Fibroblast of skin of left quadriceps (primary cell): Measurements from ENCODE around the gene ANTXR1.

Experiments used
- DNase-seq, 2 experiments: peaks; one replicate each; pipeline ENCODE4 v3.0.0-alpha.2; 2013; ENCODE audit warnings: low read depth in 2 of 2

Gene ANTXR1

DNA sequence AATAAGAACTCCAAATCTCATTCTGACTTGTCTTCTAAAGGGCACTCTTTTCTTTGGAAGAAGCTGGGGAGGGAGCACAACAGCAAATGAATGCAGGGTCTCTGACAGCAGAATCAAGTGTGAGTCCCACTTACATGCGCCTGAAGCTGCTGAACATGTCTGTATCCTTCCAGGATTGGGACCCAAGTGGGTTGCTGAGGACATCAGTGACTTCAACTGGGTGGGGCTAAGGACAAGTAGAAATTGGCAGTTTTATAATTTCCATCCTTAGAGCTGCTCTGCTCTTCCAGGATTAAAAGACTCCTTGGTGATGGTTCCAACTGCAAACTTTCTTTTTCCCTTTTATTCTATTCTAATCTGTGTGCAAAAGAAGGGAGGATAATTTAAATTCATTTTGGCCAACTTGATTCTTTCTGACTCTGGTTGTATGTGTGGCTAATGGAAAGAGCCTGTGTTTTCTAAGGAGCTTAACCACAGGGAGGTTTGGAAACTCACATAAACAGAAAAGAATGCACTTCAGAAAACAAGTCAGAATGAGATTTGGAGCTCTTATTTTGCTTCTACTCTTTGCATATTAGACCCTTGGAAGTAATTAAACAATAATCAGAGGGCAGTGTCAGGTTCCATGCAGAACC, 20.6 kb downstream of the ANTXR1 start:
- DNase-seq = no peak

DNA sequence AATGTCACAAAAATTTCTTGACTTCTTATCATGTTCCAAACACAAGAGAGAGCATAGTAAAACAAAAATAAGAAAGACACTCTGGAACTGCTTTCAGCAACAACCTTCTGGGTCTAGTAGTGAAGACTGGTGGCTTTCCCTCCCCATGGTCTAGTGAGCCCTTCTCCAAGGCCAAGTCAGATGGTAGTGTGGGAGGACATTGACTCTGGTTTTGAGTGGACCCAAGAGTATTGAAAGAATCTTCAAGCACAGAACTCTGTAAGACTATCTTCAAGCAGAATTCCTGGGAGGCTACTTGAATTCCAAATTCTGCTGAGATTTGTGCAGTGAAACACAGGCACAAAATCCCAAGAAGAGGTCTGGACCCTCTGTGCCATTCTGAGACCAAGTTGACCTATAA, 21.1 kb downstream of the ANTXR1 start:
- DNase-seq = no peak

- DNase-seq = no peak
These were observed 21.9 kb downstream of the ANTXR1 start for GRCh38 chr2:69034845-69035244.

DNA sequence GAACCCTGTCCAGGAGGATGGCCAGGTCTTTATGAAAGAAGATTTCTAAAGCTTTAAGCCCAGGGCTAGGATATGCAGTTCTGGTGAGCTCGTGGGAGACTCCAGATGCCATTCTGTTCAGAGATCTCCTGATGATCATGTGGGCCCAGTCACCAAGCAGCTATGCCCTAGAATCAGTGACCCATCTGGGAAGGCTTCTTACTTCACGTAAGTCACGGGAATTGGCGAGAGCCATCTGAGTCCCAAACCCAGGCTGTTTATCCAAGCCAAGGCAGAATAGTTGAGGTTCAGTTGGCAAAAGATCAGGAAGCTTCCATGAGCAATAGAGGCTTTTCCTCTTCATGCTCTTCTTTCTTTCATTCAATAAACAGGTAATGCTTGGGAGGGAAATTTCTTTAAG, 23.9 kb downstream of the ANTXR1 start:
- no peak for DNase-seq

GRCh38 chr2:69041214-69041613, 28.2 kb downstream of the ANTXR1 start:
- no peak for DNase-seq

- DNase-seq = no peak
These were observed 30.9 kb downstream of the ANTXR1 start for GRCh38 chr2:69043736-69044400.

- no peak for DNase-seq
These were observed 33.3 kb downstream of the ANTXR1 start for GRCh38 chr2:69046221-69046662.

GRCh38 chr2:69047625-69048145, 34.7 kb downstream of the ANTXR1 start:
- DNase-seq = no peak

DNA sequence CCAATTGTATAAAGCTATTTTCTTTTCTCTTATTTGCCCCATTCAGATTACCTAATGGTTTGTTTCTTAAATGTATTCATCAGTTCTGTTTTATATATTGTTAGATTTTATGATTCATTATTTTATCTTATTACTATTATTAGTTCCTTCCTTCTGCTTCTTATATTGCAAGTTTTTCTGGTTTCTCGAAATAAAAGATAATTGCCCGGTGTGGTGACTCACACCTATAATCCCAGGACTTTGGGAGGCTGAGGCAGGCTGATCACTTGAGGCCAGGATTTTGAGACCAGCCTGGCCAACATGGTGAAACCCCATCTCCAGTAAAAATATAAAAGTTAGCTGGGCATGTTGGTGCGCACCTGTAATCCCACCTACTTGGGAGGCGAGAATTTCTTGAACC, 37.8 kb downstream of the ANTXR1 start:
- DNase-seq = no peak

DNA sequence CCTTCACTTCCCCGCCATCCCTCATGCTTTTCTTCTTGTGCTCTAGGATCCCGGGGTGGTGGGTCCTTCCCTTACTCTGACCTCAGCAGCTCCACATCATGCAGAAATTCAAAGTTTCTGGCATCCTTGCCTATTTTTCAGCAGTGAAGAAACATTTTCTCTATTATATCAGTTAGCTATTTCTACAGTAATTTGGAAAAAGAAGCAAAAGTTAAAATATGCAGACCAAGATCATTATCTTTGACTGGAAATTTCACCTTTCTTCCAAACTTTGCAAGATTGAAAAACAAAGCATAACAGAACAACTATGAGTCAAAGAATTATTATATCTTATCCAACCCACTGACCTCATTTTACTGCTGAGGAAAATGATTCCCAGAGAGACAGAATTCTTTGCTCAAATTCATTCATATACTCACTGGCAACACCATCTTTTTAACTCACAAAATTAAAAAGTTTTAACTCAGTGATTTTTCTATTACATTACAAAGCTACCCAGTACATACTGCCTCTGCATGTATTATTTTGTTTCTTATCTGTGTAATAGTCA, 40.5 kb downstream of the ANTXR1 start:
- no peak for DNase-seq

DNA sequence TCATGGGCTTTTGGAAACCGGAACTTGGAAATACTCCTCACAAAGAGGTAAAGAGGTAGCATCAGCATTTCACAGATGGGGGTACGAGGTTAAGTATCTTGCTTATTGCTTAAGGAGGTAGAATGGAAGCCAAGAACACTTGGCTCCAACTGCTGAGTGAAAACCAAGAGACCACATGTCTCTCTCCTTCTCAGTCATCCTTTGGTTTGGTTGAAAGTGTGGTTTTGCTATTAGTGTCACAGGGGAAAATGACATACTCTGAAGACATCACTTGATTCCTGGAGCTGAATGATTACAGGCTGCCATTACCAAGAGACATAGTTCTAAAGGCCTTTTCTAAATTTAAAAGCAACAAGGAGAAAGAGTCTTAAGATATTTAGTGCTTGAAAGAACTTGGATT, 41.5 kb downstream of the ANTXR1 start:
- DNase-seq = no peak

- DNase-seq = no peak
These were observed 42.9 kb downstream of the ANTXR1 start for GRCh38 chr2:69055688-69056470.

DNA sequence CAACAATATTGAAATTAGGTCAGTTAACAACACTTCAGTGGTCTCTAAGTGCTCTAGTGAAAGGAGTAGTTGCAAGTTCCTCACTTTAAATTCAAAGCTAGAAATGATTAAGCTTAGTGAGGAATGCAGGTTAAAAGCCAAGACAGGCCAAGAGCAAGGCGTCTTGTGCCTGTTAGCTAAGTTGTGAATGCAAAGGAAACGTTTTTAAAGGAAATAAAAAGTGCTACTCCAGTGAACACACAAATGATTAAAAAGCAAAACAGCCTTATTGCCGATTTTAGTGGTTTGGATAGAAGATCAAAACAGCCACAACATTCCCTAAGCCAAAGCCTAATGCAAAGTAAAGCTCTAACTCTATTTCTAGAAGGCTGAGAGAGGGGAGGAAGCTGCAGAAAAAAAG, 44.7 kb downstream of the ANTXR1 start:
- no peak for DNase-seq

DNA sequence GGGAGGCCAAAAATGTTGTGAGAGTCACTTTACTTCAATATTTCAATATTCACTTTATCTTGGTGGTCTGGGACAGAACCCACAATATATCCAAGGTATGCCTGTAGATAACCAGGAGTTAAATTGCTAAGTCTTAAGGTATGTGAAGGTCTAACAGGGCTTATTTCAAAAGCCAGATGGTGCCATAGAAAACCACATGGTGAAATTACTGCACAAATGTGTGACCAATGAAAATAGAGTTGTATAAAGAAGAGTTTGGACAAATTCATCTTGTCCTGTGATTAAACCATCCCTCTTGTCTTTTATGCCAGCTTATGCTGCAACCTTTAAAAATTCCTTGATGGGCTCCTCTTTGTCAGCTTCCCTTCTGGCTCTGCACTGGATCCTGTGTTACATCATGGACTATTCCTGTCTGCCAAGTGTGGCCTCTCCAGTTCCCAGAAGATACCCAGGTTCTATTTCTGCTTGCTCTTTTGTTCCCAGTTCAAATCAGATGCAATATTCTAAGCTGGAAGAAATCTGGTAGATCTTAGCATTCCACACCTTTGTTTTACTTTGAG, 46.8 kb downstream of the ANTXR1 start:
- no peak for DNase-seq

DNA sequence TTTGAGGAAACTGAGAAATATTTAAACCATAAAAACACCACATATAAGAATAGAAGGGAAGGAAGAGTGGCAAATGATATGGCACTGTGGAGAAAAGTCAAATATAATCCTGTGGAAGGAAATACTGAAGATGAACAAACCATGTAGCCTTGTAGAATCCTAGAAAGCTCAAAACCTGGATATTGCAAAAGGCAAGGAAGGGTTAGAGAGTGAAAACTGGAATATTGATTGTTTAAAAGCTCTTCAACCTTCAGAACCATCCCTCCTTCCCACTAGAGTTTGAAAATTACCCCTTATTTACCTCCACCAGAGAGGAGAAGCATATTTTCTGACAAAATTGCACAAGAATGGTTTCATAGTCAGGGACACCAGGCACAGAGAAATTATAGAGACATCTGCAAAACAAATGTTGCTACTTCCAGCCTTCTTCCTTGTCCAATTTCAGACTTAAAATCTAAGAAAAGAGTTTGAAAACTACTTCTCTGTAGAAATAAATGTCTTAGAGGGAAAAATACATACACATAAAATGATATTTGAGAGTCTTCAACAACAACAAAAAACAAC, 48.0 kb downstream of the ANTXR1 start:
- DNase-seq = no peak

DNA sequence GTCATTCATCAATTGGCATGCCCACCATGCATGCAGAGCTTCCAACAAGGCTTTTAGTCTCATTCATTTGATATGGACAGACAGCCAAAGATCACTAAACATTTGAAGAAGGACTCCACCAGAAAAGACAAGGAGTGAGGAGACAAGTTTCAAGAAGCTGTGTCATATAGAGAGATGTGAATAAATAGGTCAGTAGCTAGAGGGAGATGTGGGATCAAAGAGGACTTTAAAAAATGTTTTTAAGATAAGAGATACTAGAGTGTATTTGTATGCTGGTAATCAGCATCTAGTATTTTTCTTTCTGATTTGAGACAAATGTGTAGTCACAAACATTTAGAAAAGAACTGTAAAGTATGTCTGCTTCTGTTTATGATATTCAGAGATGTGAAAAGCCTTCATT, 48.5 kb downstream of the ANTXR1 start:
- DNase-seq = no peak

DNA sequence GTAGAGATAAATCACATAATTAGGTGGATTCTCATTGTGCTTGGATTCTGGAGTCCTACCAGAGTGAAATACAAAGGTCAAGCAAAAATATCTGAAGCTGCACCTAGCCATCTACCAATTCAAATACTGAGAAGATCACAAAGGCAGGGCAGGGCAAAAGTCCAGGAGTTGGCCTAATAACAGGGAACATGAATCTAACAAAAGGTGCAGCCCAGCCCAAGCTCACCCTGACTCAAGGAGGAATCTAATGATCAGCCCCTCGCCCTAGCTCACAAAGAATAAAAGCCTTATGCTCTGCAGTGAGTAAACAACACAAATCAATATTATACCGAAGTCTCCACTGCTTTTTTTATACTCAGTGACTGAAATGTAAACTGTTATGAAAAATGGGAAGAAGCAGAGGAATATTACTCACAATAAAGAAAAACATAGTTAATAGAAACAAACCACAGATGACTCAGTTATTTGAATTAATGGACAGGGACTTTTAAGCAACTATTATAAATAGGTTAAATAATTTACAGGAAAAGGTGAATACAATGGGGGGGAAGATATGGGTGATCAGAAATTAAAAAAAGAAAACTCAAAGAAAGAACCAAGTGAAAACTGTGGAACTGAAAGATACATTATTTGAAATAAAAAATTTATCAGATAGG, 49.5 kb downstream of the ANTXR1 start:
- DNase-seq = no peak

GRCh38 chr2:69065735-69066336, 52.9 kb downstream of the ANTXR1 start:
- no peak for DNase-seq

- no peak for DNase-seq
These were observed 54.1 kb downstream of the ANTXR1 start for GRCh38 chr2:69067026-69067630.

- DNase-seq = no peak
These were observed 54.9 kb downstream of the ANTXR1 start for GRCh38 chr2:69067866-69068265.
